GM18868 (cell line): Measurements from ENCODE around the gene ST8SIA1.

ENCODE experiments used
- ATAC-seq: cut with Tn5 transposase; IDR thresholded peaks from one replicate; pipeline ENCODE4 v1.9.1; 2021; ENCODE audit warnings: mild to moderate bottlenecking, moderate library complexity; ENCODE audit not compliant: unreplicated experiment

Gene ST8SIA1

GRCh38 chr12:22246217-22246846 lies 88.2 kb downstream of the ST8SIA1 start:
- no peak for ATAC-seq

GRCh38 chr12:22242726-22243125 lies 91.8 kb downstream of the ST8SIA1 start:
- ATAC-seq: no peak

- no peak for ATAC-seq
These were observed 96.3 kb downstream of the ST8SIA1 start for GRCh38 chr12:22238211-22238610.

GRCh38 chr12:22234561-22234960 lies 99.9 kb downstream of the ST8SIA1 start:
- ATAC-seq: no peak

GRCh38 chr12:22231836-22232235 lies 102.7 kb downstream of the ST8SIA1 start:
- ATAC-seq: no peak

GRCh38 chr12:22231078-22231477 lies 103.4 kb downstream of the ST8SIA1 start:
- ATAC-seq: no peak

GRCh38 chr12:22230280-22230794 lies 104.2 kb downstream of the ST8SIA1 start:
- ATAC-seq: no peak

- ATAC-seq: no peak
These were observed 104.7 kb downstream of the ST8SIA1 start for GRCh38 chr12:22229652-22230279.

- no peak for ATAC-seq
These were observed 106.3 kb downstream of the ST8SIA1 start for GRCh38 chr12:22228022-22228875.

- ATAC-seq: no peak
These were observed 111.2 kb downstream of the ST8SIA1 start for GRCh38 chr12:22223356-22223755.

- ATAC-seq: no peak
These were observed 117.0 kb downstream of the ST8SIA1 start for GRCh38 chr12:22217556-22217955.

GRCh38 chr12:22215467-22216253 lies 118.8 kb downstream of the ST8SIA1 start:
- ATAC-seq: no peak

GRCh38 chr12:22211128-22211527 lies 123.4 kb downstream of the ST8SIA1 start:
- no peak for ATAC-seq

GRCh38 chr12:22209422-22209821 lies 125.1 kb downstream of the ST8SIA1 start:
- no peak for ATAC-seq

- no peak for ATAC-seq
These were observed 128.3 kb downstream of the ST8SIA1 start for GRCh38 chr12:22206111-22206728.

- ATAC-seq: no peak
These were observed 130.1 kb downstream of the ST8SIA1 start for GRCh38 chr12:22204391-22204790.

GRCh38 chr12:22202847-22203246 lies 131.7 kb downstream of the ST8SIA1 start:
- ATAC-seq: no peak

- no peak for ATAC-seq
These were observed 133.4 kb downstream of the ST8SIA1 start for GRCh38 chr12:22201101-22201500.

- no peak for ATAC-seq
These were observed 138.3 kb downstream of the ST8SIA1 start for GRCh38 chr12:22196236-22196635.

GRCh38 chr12:22190969-22191368 lies 143.5 kb downstream of the ST8SIA1 start:
- no peak for ATAC-seq
